ENCODE measurements around the gene PIK3CD.

Gene PIK3CD

DNA sequence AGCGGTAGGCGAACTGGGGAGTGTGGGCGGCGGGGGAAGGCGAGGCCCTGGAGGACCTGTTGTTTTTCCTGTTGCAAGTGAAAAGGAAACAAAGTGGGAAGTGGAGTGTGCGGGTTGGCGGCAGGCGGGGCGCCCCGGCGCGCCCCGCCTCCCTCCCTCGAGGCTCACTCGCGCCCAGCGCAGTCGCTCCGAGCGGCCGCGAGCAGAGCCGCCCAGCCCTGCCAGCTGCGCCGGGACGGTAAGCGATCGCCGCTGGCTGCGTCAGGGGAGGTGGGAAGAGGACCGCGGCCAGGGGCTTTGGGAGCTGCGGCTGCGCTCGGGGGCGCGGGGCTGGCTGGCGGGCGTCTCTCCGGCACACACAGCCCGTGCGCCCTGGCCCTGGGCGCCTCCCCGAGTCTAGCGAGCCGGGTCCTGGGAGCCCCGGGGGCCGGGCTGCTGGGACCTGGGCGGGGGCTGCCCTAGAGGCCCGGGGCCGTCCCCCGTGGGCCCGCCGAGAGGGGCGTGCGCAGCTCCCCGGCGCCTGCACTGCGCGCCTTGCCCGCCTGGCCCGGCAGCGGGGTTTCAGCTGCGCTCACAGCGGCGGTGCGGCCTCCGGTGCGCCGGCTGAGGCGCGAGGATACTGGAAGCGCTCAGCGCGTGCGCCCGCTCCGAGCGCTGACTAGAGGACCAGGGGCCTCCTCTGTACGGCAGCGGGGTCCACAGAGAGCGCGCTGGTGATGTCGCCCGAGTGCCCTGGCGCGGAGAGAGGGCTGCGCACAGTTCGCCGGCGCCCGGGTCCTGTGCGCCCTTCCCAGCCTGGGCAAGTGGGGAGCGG is at the start of gene PIK3CD:
PIK3CD (plus strand) TSS at position 167 of the 814 bp plus-strand sequence. CDS start 58,725 bp downstream, outside the sequence.
- DNase-seq: peak; percentile 19 to 38

DNA sequence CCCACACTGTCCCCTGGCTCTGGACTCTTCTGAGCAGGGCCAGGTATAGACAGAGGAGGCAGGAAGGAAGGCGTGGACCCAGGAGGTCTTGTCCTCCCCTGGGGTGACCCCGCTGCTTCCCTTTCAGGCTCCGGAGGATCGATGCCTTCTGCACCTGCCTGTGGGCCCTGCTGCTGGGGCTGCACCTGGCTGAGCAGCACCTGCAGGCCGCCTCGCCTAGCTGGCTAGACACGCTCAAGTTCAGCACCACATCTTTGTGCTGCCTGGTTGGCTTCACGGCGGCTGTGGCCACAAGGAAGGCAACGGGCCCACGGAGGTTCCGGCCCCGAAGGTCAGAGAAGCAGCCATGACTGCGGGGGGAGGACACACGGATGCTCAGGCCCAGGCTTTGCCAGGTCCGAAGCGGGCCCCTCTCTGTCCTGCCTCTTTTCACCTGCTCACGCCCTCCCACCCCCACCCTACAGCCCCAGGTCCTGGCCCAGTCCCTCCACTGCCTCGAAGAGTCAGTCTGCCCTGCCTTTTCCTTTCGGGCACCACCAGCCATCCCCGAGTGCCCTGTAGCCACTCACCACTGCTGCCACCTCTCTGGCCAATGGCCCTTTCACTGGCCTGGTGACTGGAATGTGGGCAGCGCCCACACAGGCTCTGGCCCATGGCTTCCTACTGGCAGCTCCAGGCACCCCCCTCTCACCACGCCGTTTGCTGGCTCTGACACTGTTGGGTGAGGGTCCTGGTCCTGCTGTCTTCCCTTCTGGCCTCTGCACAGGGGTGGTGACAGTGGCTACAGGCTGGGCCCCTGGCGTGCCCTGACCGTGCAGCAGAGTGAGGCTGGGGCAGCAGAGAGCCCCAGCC is 49.4 kb upstream of the PIK3CD start:
- DNase-seq: no peak

DNA sequence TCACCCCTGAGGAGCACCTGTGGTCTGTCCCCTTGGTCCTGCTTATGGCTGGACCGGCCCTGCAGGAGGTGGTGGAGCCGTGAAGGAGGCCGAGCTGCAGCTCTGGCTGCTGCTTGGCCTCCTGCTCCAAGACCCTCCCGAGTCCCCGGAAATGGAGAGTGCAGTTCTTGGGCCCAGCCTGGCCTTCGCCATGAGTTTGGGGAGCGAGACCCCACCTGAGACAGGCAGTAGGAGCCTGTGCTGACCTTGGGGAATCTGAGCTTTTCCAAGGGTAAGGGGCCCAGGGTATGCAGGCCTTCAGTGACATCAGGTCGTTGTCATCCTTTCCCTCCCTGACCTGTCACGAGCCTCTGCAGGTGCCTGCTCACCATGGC is 48.8 kb upstream of the PIK3CD start:
- DNase-seq: no peak

DNA sequence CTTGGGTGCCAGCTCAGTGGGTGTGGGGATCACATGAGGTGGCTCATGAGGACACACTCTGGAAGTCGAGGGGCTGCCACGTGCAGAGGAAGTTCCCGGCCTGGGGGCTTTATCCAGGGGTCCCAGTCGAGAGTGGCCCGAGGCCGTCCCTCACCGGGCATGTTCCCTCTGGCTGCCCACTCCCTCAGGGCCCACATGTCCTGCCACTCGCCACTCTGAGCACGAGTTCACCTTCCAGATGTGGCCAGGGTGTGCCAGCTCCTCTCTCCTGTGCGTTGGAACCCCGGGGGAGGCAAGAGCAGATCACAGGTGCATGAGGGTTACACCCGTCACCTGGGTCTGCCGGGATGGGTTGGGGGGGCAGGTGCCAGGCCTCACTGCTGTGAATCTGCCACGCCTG is 48.2 kb upstream of the PIK3CD start:
- no peak for DNase-seq

DNA sequence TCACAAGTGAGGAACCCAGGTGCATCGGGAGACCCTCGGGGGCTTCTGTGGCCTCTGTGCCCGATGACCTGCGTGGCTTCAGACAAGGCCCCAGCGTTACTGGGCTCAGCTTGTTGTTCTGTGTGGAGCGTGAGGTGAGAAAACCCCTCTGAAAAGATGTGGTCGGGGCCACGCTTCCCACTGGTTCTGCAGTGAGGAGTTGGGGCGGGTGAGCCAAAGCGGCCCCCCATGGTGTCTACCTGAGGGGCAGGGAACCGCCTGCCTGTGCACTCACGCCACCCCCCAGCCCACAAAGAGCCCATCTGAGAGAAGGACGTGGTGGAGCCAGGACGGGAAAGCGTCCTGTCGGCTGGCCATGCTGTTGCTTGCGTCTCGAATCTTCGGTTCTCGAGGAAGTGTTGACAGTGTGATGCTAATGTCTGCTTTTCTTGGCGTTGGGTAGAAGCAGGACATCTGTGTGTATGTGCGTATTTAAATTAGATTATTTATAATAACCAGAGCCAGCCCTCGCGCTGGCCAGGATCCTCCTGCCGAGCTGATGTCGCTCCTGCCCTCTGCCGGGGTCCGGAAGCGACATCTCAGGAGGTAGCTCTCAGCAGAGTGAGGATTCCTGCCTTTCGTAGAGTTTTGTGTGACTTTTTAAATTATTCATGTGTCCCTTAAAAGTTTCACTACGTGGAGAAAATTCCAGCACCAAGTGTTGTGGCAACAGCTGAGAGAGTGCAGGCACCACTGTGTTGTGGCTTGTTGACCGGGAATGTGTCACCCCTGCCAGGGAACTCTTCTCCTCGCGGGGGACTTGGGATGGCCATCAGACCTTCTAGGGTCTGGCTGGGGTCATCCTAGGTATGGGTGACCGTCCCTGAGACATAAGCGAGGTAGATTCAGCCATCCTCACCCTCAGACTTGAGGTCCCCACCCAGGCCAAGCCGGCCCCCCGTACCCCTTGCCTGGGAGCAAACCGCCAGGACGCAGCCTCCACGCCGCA is 47.5 kb upstream of the PIK3CD start:
- no peak for DNase-seq

DNA sequence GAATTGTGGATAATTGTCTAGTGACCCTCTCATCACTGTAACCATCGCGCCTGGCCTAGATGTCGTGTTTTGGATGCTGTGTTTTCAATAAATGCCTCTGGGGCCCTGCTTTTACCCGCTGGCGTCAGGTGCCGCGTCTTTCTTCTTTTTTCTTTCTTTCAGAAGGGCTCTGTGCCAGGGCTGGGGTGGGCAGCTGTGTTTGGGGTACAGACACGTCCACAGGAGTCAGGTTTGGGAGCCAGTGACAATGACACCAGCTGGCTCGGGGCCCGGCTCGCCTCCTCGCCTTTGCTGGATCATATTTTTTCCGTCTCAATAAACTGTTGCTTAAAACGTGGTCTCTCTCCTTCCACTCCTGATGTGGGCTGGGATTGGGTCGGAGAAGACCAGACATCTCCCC is 46.7 kb upstream of the PIK3CD start:
- no peak for DNase-seq

DNA sequence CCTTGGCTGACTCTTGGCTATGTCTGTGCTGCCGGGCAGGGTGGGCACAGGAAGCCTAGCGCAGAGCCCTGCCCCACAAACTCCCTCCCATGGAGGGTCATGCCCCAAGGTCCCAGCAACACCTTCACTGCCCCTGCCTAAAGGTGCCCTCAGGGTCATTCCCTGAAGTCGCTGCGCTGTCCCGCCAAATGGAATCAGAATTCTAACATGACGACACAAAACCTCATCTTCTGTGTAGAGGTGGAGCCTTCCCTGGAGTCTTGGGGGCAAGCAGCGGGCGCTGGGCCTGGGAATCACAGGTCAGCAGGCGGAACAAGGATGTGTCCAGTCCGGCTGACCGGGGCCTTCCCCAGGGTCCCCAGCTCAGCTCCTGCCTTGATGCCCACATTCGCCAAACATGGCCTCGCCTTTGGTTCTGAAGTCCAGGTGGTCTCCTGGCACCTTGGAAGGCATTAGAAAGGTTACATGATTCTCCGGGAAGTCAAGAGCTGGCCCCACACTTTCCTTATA is 45.5 kb upstream of the PIK3CD start:
- DNase-seq: no peak

DNA sequence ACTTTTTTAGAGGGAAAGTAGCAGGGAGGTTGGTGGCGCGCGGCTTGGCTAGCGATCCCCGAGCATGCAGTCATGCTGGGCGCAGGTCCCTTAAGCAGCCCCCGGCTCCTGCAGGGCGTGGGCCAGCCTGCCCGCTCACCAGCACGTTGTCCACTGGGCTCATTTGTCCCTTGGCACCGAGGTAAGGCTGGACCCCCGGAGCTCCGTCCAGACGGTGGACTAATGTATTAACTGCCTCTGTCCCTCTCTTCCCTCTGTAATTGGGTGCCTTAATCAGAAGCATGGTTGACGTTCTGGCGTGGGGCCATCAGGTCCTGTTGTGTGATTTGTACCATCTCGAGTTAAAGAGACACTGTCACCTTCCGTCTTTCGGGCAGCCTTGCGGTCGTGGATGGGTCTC is 45.1 kb upstream of the PIK3CD start:
- no peak for DNase-seq

DNA sequence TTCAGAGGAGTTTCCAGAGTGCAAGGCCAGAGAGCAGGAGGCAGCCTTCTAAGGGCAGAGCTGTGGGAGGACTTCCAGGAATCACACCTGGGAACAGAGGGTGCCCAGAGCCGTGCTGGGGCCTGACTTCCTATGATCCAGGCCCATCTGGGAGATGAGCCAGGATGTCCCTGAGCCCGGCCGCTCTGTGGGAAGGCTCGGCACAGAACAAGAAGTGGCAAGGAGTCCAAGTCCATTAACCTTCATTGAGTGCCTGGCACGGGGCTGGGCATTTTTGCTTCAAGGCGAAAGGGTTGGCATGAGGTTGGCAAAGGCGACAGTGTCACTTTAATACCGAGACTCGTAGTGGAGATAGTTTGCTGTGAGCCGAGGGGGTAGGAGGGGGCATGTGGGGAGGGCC is 44.6 kb upstream of the PIK3CD start:
- no peak for DNase-seq

DNA sequence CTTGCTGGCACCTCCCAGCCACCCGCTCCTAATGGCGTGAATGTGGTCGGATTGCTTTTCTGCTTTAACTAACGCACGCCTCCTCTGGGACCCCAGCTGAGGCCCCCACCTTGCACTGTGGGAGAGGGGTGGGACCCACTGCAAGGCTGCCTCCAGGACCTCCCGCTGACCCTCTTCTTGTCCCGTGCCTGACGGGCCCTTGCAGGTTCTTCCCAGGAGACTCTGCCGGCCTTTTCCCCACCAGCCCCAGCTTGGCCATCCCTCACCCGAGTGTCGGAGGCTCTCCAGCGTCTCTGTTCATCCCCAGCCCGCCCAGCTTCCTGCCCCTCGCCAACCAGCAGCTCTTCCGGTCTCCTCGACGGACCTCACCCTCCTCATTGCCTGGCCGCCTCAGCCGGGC is 44.2 kb upstream of the PIK3CD start:
- no peak for DNase-seq

DNA sequence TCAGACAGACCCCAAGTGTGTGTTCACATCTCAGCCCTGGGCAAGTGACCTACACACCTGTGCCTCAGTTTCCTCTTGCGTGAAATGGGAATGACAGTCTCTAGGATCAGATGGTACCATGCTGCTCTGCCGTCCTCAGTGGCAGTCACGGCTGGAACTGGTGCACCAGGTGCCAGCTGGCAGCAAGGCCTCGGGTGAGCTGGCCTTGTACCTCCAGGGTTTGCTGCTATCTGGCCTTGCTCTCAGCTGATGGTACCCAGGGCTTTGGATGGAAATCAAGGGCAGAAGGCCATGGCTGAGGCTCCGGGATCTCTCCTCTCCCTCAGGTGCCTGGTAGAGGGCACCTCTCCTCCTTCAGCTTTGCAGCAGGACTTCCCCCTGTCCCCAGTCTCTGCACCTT is 41.5 kb upstream of the PIK3CD start:
- no peak for DNase-seq

DNA sequence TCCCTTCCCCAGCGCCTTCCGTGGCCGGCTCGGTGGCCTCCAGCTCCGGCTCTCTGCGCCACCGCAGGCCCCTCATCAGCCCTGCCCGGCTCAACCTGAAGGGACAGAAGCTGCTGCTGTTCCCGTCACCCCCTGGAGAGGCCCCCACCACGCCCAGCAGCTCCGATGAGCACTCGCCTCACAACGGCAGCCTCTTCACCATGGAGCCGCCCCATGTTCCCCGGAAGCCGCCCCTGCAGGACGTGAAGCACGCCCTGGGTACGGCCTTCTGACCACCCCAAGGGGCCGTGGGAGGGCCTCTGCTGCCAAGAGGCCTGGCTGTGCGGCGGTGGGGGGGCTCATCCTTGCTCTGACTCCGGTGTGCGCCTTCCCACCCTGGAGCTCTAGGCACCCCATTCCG is 41.0 kb upstream of the PIK3CD start:
- DNase-seq: no peak

DNA sequence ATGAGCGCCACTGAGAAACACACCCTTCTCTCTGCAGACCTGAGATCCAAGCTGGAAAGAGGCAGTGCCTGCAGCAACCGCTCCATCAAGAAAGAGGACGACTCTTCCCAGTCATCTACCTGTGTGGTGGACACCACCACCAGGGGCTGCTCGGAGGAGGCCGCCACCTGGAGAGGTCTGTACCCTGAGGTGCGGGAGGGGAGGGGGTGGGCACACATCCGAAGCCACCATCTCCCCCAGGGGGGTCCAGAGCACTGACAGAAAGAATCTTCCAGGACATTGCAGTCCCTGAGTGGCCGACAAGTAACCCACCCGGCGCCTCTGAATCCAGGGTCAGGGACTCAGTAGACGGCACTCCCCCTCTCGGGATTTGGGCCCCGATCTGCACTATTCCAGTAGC is 39.8 kb upstream of the PIK3CD start:
- DNase-seq: no peak

DNA sequence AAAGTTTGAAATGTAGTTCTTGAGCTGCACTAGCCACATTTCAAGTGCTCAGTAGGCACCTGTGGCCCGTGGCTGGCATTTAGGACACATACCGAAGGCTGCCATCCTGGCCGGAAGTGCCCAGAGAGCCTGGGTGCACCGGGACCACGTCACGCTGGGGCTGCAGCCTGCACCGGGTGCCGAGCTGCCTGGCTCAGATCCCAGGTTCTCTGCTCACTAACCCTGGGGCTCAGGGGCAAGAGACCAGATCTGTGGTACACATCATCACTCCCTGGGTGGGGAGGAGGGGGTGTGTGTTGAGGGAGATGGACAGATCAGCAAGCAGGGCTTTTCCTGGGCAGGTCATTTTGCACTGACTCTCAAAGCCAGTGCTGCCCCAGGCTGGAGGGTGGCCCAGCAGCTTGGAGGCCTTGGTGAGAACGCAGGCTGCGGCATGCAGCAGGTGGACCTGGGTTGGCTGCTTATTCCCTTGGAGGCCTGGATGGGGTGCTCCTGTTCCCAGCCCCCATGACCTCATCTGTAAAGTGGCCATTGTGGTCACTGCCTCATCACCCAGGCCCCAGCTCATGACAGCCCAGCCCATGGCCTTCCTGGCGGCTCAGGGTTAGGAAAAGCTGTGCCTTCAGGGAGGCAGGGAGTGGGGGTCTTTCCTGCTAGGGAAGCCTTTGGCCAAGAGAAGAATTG is 39.2 kb upstream of the PIK3CD start:
- no peak for DNase-seq

DNA sequence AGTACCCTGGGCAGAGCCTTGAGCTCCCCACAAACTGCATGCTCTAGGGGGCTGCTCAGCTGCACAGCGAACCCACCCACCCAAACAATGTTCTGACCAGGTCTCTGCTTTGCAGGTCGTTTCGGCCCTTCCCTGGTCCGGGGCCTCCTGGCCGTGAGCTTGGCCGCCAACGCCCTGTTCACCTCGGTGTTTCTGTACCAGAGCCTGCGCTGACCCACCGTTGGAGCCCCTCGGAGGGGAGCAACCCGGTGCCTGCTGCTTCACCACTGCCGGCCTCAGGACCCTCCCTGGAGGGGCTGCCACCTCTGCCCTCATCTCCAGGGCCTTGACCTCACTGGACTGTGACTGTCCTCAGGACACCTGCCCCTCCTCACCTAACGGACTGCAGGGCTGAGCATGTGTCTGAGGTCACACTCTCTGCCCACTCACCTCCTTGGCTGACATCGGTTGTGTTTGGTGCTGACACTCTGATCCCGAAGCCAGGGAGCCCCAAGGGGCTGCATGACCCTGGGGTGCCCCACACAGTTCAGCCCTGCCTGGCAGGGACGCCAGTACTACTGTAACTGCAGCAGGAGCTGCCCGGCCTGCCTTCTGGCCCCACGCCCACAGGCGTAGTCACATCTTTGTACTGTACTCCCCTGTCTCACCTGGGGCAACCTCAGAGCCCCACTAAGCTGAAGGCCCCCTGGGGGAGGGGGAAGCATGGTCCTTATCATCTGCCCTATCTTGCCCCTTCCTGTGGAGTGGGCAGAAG is 38.5 kb upstream of the PIK3CD start:
- no peak for DNase-seq

DNA sequence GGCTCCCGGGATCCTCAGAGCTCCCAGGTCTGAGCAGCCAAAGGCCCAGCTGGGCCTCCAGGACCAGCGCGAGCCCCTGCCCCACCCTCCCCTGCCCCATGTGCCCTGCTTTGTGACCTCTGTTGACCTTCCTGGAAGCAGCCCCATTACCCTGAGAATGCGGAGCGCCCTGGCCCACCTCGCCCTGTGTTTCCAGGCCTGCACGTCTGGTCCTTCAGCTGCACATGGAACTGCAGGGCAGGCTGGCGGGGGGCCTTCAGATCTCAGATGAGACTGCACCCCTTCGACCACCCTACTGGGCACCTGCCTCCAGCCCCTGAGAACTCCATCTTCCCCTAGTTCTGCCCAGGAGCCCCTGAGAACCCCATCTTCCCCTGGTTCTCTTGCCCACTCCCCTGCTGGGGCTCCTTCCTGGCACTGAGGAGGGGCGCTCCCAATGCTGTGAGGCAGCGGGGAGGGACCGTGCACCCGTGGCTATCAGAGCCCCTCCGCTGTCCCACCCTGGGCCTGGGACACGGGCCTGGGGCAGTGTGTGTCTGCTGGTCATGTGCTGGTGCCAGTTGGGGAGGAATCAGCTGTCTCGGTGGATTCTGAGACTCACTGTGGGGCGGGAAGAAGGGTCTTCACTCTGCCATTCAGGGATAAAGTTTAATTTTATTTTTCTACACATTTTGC is 37.8 kb upstream of the PIK3CD start:
- DNase-seq: no peak

DNA sequence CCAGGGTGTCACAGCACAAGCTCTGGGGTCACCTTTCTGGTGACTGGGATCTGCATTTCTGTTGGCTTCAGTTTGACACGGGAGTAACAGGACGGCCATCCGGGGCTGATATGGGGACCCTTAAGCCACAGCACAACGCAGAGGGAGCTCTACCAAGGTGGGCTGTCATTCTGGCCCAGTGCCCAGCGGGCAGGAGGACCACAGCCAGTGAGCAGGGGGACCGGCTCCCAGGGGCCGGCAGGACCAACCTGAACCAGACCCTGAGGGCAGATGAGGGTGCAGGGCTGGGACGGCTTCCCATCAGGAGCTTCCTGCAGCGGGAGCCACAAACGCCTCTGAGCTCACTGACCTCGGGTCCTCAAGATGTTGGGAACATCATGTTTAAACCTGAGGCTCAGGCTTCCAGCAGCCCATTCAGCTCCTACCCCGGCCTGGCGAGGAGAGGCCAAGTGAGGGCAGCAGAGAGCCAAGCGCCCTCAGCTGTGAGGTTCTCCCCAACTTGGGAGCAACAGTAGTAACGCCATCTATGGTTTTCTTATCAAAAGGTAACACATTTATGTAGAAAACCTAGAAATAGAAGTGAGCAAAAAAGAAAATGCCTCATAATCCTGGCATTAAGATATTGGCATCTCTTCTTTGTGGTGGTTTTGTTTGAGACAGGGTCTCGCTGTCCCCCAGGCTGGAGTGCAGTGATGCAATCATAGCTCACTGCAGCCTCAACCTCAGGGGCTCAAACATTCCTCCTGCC is 36.0 kb upstream of the PIK3CD start:
- DNase-seq: peak; percentile 52 to 60

DNA sequence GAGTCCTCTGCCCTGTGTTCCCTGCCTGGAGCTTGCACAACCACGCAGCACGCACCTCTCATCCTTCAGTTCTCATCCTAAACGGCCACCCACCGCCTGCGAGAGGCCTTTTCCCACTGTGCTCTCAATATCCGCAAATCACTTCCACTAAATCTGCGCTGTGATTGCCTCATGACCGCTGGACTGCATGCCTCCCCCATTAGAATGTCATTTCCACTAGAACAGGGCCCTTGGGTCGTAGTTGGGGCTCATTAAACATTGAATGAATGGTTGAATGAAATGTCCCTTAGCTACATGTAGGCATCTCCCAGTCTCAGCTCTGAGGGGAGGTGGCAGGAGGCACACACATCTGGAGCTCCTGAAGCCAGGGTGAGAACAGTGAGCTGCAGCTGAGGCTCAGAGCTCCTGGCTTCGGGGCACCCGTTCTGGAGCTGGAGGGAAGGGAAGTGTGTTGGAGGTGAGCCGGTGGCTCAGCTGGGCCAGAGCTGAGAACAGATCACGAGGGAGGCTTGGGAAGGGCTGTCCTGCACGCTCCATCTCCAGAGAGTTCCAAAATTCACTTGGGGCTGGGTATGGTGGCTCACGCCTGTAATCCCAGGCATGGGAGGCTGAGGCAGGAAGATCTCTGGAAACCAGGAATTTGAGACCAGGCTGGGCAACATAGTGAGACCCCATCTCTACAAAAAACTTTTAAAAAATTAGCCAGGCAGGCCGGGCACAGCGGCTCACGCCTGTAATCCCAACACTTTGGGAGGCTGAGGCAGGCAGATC is 32.4 kb upstream of the PIK3CD start:
- DNase-seq: no peak

DNA sequence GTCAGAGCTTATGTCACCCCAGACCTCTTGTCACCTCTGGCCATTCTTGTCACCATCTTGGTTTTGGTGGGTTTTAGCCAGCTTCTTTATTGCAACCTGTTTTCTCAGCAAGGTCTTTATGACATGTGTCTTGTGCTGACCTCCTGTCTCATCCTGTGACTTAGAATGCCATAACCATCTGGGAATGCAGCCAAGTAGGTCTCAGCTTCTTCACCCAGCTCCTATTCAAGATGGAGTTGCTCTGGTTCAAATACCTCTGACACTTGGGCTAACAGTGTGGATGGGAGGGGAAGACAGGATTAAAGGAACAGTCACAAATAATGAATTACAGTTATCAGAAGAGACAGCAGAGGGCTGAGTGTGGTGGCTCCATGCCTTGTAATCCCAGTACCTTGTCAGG is 30.5 kb upstream of the PIK3CD start:
- no peak for DNase-seq
